Activated B cell treated with CpG ODN at 0.5 μM for 24 hours (primary cell): Measurements from ENCODE around the gene SLC48A1. TPM values are rescaled to one million over a fixed set of nuclear protein-coding genes. Genes with fewer than 3 reads are reported as not detected.

Experiments
- ATAC-seq: fragments of 200-7000 bp; cut with Tn5 transposase; one replicate; pipeline ENCODE4 v1.10.0; 2021; ENCODE audit warnings: low read depth, mild to moderate bottlenecking, moderate library complexity
- CTCF ChIA-PET: fragments of 350-600 bp; sonication (Branson Sonifier 250); formaldehyde crosslinking; loops from one replicate; lab custom pipeline; 2021; ENCODE audit warnings: antibody characterized with exemption; lab: Charles Lee
- POLR2A ChIA-PET: fragments of 350-600 bp; sonication (Branson Sonifier 250); formaldehyde crosslinking; loops from one replicate; lab custom pipeline; 2021; ENCODE audit warnings: antibody characterized with exemption; lab: Charles Lee
- DNase-seq: peaks from one replicate; pipeline ENCODE4 v3.0.0; 2022
- H3K27ac Mint-ChIP-seq: one replicate; pipeline ENCODE4 v1.8.0; 2020; ENCODE audit warnings: mixed read lengths
- H3K27me3 Mint-ChIP-seq: one replicate; pipeline ENCODE4 v1.8.0; 2021; ENCODE audit warnings: mixed read lengths
- H3K36me3 Mint-ChIP-seq: one replicate; pipeline ENCODE4 v1.8.0; 2021; ENCODE audit warnings: low read depth, mixed read lengths
- H3K4me1 Mint-ChIP-seq: one replicate; pipeline ENCODE4 v1.8.0; 2021; ENCODE audit warnings: mixed read lengths
- H3K4me3 Mint-ChIP-seq: one replicate; pipeline ENCODE4 v1.8.0; 2020; ENCODE audit warnings: mild to moderate bottlenecking, mixed read lengths
- H3K9me3 Mint-ChIP-seq: one replicate; pipeline ENCODE4 v1.8.0; 2020; ENCODE audit warnings: mixed read lengths
- intact Hi-C: fragments of 100-400 bp; cut with micrococcal nuclease; formaldehyde crosslinking; loops from one replicate; pipeline ENCODE4 v1.15.1; 2024
- total RNA-seq: library from RNA; stranded (reverse); gene quantifications from 2 replicates; pipeline ENCODE4 v1.2.3, GENCODE V29; 2022
- TF ChIP-seq, protein P1 (sequence below): fragments of 200-600 bp; IDR thresholded peaks from one replicate; pipeline ENCODE4 v1.8.0; 2022; ENCODE audit warnings: antibody characterized with exemption, mild to moderate bottlenecking

Gene SLC48A1
- total RNA-seq, 1 donor from 2014 or later = 12.8 TPM

DNA sequence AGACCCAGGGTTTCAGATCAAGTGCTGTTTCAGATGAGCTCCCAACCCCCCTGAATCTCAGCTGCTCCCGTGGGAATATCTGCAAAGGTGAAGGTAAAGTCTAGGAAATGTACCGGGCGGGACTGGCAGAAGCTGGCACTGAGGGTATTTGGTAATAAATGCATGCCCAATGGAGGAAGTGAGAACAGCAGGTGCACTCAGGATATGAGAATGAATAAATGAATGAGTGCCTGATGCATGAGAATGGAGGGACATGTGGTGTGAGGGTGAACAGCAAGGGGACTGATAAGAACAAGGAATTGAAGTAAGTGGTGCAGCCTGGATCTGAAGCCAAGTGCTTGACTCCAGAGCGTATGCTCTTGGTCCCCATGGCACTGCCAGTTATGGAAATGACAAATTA, 25.9 kb upstream of the SLC48A1 start:
- DNase-seq = no peak
- ChIA-PET CTCF (interaction anchor here (0.9 to 10.0 kb wide), 4 partner anchors 11 to 89 kb away, joined by 3 to 416 read pairs (median 7); partner anchors contain the start of genes RAPGEF3 and SLC48A1), POLR2A (interaction anchor here (1.1 to 3.0 kb wide), 3 partner anchors 9 to 18 kb away, joined by 5 to 11 read pairs (median 8); partner anchors contain the start of gene RAPGEF3)
- Mint-ChIP-seq H3K27me3 (no peaks in the 10 kb centered on the region), H3K9me3 (no peaks in the 10 kb centered on the region), H3K4me3 (peak overlapping the region; percentile 21), H3K36me3 (no peaks in the 10 kb centered on the region), H3K27ac (peak overlapping the region; percentile 57), H3K4me1 (peaks cover 54% of the 10 kb centered on the region)
- TF ChIP-seq, protein P1, sequence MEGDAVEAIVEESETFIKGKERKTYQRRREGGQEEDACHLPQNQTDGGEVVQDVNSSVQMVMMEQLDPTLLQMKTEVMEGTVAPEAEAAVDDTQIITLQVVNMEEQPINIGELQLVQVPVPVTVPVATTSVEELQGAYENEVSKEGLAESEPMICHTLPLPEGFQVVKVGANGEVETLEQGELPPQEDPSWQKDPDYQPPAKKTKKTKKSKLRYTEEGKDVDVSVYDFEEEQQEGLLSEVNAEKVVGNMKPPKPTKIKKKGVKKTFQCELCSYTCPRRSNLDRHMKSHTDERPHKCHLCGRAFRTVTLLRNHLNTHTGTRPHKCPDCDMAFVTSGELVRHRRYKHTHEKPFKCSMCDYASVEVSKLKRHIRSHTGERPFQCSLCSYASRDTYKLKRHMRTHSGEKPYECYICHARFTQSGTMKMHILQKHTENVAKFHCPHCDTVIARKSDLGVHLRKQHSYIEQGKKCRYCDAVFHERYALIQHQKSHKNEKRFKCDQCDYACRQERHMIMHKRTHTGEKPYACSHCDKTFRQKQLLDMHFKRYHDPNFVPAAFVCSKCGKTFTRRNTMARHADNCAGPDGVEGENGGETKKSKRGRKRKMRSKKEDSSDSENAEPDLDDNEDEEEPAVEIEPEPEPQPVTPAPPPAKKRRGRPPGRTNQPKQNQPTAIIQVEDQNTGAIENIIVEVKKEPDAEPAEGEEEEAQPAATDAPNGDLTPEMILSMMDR = no peak
- intact Hi-C loops = loop anchor here (1.0 kb wide), 1 partner anchor 8 kb away; no protein-coding TSS in a partner anchor
- ATAC-seq = peak; percentile 90

DNA sequence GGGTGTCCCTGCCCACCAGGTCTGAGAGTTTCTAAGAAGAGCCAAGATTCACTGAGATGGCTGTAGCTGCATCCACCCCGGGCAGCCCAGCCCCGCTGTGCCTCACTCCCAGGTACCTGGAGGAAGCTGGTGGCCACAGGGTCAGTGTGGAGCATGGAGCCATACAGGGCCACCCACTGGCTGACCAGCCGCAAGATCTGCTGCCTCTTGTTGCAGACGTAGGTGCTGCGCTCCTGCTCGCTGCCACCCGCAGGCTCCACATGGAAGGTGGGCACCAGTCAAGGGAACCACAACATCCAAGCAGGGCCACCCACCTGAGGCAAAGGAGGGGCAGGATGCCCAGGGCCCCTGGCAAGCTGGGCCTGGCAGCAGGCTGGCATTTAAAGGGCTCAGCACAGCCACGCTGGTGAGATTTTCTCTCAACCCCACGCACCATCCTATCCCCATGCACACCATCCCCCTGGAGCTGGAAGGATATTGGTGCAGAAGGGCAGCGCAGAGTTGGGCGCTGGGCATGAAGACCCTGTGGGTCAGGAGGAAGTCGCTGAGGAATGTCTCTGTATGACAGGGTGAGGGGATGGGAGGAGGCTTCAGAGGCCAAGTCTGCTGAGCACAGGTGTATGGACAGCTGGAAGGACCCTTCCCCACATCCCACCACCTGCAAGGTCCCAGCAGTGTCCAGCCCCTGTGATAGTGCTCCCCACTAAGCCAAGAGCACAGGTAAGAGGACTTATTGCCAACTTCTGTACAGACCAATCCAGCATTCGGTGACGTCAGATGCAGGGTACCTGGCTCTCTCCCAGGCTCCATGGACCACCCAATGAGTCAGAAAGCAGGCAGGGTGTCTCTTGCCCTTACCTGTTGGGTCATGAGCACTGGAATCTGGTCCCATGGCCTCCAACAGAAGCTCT, 25.2 kb upstream of the SLC48A1 start:
- H3K36me3 Mint-ChIP-seq = no peaks in the 10 kb centered on the region
- H3K27ac Mint-ChIP-seq = peak overlapping the region; percentile 57
- DNase-seq (no peak), ATAC-seq (no peak)
- ChIA-PET POLR2A (interaction anchor here (1.1 to 3.0 kb wide), 4 partner anchors 8 to 18 kb away, joined by 3 to 11 read pairs (median 6); partner anchors contain the start of gene RAPGEF3), CTCF (interaction anchor here (0.9 to 10.0 kb wide), 4 partner anchors 10 to 88 kb away, joined by 3 to 416 read pairs (median 7); partner anchors contain the start of genes RAPGEF3 and SLC48A1)
- H3K4me3 Mint-ChIP-seq = no peak overlapping the region
- no peaks in the 10 kb centered on the region for H3K27me3 Mint-ChIP-seq
- TF ChIP-seq, protein P1 = no peak
- H3K9me3 Mint-ChIP-seq = no peaks in the 10 kb centered on the region
- peaks cover 54% of the 10 kb centered on the region for H3K4me1 Mint-ChIP-seq
- intact Hi-C loops = loop anchor here (1.0 kb wide), 1 partner anchor 7 kb away; no protein-coding TSS in a partner anchor

DNA sequence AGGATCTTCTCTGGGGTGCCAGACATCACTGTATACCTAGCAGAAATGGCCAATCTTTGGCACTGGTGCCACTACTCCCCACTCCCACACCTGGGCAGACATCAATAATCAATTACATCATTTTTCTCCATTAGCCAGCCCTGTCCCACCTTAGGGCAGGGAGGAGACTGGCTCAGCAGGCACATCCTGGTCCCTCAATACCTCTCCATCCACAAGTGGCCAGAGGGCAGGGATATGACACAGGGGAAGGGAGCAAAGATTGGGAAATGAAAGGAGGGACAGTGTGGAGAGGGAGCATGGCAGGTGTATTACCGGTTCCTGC, 24.6 kb upstream of the SLC48A1 start:
- H3K36me3 Mint-ChIP-seq = no peaks in the 10 kb centered on the region
- peaks cover 55% of the 10 kb centered on the region for H3K4me1 Mint-ChIP-seq
- CTCF ChIA-PET = interaction anchor here (10.0 kb wide), 1 partner anchor 22 kb away, joined by 416 read pairs; the partner anchor contains the start of gene SLC48A1
- intact Hi-C loops = no loop called here
- H3K27ac Mint-ChIP-seq = no peak overlapping the region
- no peaks in the 10 kb centered on the region for H3K27me3 Mint-ChIP-seq
- POLR2A ChIA-PET = interaction anchor here (1.3 to 3.0 kb wide), 2 partner anchors 8 to 11 kb away, joined by 3 to 11 read pairs; partner anchors contain the start of gene RAPGEF3
- DNase-seq = no peak
- no peak overlapping the region for H3K4me3 Mint-ChIP-seq
- H3K9me3 Mint-ChIP-seq = no peaks in the 10 kb centered on the region
- ATAC-seq = no peak
- TF ChIP-seq, protein P1 = no peak

DNA sequence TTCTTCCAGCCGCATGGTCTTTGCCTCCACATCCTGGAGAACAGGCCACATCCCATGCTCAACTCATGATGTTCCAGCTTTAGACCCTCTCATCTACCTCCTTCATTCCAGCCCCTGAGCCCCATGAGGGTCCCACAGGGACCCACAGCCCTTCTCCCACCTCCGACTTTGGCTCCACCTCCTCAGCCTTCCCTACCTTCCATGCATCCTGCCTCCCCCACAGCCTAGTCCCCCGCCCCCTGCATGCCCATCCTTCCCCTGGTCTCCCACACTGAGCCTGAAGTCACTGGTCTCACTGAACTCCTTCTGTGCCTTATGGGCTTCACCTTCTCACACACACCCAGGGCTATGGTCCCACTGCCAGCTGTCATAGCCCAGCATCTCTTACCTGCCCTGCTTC, 24.1 kb upstream of the SLC48A1 start:
- Mint-ChIP-seq H3K36me3 (no peaks in the 10 kb centered on the region), H3K27ac (peak overlapping the region; percentile 68), H3K4me3 (no peak overlapping the region), H3K27me3 (no peaks in the 10 kb centered on the region), H3K4me1 (peaks cover 55% of the 10 kb centered on the region), H3K9me3 (no peaks in the 10 kb centered on the region)
- DNase-seq (no peak), ATAC-seq (no peak)
- CTCF ChIA-PET = no interaction called here
- intact Hi-C loops = no loop called here
- TF ChIP-seq, protein P1 = no peak
- POLR2A ChIA-PET = interaction anchor here (1.3 to 3.0 kb wide), 2 partner anchors 9 to 10 kb away, joined by 3 to 11 read pairs; partner anchors contain the start of gene RAPGEF3
